ENCODE measurements around the gene CORIN.

Gene CORIN

GRCh38 chr4:47809654-47810203 is 28.1 kb downstream of the CORIN start:
- Histone ChIP-seq H4K20me1 (ENCODE audit: insufficient read depth, low read length) (no peaks in the 10 kb centered on the region), H3K27ac (ENCODE audit: low read length) (no peak overlapping the region), H3K79me2 (ENCODE audit: insufficient read depth, low read length) (no peaks in the 10 kb centered on the region), H3K4me2 (ENCODE audit: insufficient read depth, low read length) (no peak overlapping the region), H3K4me3 (ENCODE audit: low read depth in 1 of 2, low read length in 2 of 2) (no peak overlapping the region), H3K4me1 (ENCODE audit: insufficient read depth, low read length) (no peaks in the 10 kb centered on the region), H3K9ac (ENCODE audit: low read depth, low read length) (no peak overlapping the region), H3K36me3 (ENCODE audit: insufficient read depth, low read length) (no peaks in the 10 kb centered on the region), H3K27me3 (ENCODE audit: insufficient read depth, low read length, poor library complexity) (no peaks in the 10 kb centered on the region), H3K9me3 (ENCODE audit: insufficient read depth, low read length, severe bottlenecking) (no peaks in the 10 kb centered on the region), H2AFZ (ENCODE audit: low read depth, low read length) (no peak overlapping the region)
- TF ChIP-seq EZH2 (IDR thresholded peaks at IDR 0.05; ENCODE audit: borderline replicate concordance, low read depth, low read length, severe bottlenecking) = no peak
- TF ChIP-seq, protein P1, sequence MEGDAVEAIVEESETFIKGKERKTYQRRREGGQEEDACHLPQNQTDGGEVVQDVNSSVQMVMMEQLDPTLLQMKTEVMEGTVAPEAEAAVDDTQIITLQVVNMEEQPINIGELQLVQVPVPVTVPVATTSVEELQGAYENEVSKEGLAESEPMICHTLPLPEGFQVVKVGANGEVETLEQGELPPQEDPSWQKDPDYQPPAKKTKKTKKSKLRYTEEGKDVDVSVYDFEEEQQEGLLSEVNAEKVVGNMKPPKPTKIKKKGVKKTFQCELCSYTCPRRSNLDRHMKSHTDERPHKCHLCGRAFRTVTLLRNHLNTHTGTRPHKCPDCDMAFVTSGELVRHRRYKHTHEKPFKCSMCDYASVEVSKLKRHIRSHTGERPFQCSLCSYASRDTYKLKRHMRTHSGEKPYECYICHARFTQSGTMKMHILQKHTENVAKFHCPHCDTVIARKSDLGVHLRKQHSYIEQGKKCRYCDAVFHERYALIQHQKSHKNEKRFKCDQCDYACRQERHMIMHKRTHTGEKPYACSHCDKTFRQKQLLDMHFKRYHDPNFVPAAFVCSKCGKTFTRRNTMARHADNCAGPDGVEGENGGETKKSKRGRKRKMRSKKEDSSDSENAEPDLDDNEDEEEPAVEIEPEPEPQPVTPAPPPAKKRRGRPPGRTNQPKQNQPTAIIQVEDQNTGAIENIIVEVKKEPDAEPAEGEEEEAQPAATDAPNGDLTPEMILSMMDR (IDR thresholded peaks at IDR 0.05; ENCODE audit: borderline replicate concordance, extremely low read depth, low read length, poor library complexity, severe bottlenecking) = no peak
- DNase-seq (no peak), ATAC-seq (ENCODE audit: insufficient read depth, low read depth) (no peak)

DNA sequence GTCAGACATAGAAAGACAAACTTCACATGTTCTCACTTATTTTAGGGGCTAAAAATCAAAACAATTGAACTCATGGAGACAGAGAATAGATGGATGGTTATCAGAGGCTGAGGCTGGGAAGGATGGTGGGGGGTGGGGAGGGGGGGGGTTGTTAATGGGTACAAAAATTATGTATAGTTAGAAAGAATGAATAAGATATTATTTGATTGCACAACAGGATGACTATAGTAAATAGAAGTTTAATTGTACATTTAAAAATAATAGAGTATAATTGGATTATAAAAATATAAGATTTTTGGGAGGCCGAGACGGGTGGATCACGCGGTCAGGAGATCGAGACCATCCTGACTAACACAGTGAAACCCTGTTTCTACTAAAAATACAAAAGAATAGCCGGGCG is 33.3 kb downstream of the CORIN start:
- H3K9ac ChIP-seq (ENCODE audit: low read depth, low read length) = no peak overlapping the region
- H3K79me2 ChIP-seq (ENCODE audit: insufficient read depth, low read length) = no peaks in the 10 kb centered on the region
- ATAC-seq (ENCODE audit: insufficient read depth, low read depth) = no peak
- H3K27me3 ChIP-seq (ENCODE audit: insufficient read depth, low read length, poor library complexity) = no peaks in the 10 kb centered on the region
- no peak overlapping the region for H3K4me2 ChIP-seq (ENCODE audit: insufficient read depth, low read length)
- no peak overlapping the region for H2AFZ ChIP-seq (ENCODE audit: low read depth, low read length)
- no peak overlapping the region for H3K27ac ChIP-seq (ENCODE audit: low read length)
- DNase-seq = no peak
- TF ChIP-seq, protein P1 (IDR thresholded peaks at IDR 0.05; ENCODE audit: borderline replicate concordance, extremely low read depth, low read length, poor library complexity, severe bottlenecking) = no peak
- no peaks in the 10 kb centered on the region for H3K4me1 ChIP-seq (ENCODE audit: insufficient read depth, low read length)
- H3K4me3 ChIP-seq (ENCODE audit: low read depth in 1 of 2, low read length in 2 of 2) = no peak overlapping the region
- no peaks in the 10 kb centered on the region for H4K20me1 ChIP-seq (ENCODE audit: insufficient read depth, low read length)
- H3K36me3 ChIP-seq (ENCODE audit: insufficient read depth, low read length) = no peaks in the 10 kb centered on the region
- H3K9me3 ChIP-seq (ENCODE audit: insufficient read depth, low read length, severe bottlenecking) = no peaks in the 10 kb centered on the region

- no peak overlapping the region; the same call in 1 of the 2 replicates for H2AFZ ChIP-seq (ENCODE audit: low read depth, low read length)
- H3K79me2 ChIP-seq (ENCODE audit: insufficient read depth, low read length) = no peaks in the 10 kb centered on the region
- no peak for DNase-seq
- no peak for ATAC-seq (ENCODE audit: insufficient read depth, low read depth)
- no peaks in the 10 kb centered on the region for H3K4me1 ChIP-seq (ENCODE audit: insufficient read depth, low read length)
- no peaks in the 10 kb centered on the region for H3K27me3 ChIP-seq (ENCODE audit: insufficient read depth, low read length, poor library complexity)
- no peak overlapping the region for H3K27ac ChIP-seq (ENCODE audit: low read length)
- no peak overlapping the region for H3K9ac ChIP-seq (ENCODE audit: low read depth, low read length)
- H3K9me3 ChIP-seq (ENCODE audit: insufficient read depth, low read length, severe bottlenecking) = no peaks in the 10 kb centered on the region
- H3K4me3 ChIP-seq (ENCODE audit: low read depth in 1 of 2, low read length in 2 of 2) = no peak overlapping the region
- no peaks in the 10 kb centered on the region for H3K36me3 ChIP-seq (ENCODE audit: insufficient read depth, low read length)
- no peak for TF ChIP-seq EZH2 (IDR thresholded peaks at IDR 0.05; ENCODE audit: borderline replicate concordance, low read depth, low read length, severe bottlenecking)
- TF ChIP-seq, protein P1 (IDR thresholded peaks at IDR 0.05; ENCODE audit: borderline replicate concordance, extremely low read depth, low read length, poor library complexity, severe bottlenecking) = no peak
- no peak overlapping the region for H3K4me2 ChIP-seq (ENCODE audit: insufficient read depth, low read length)
- H4K20me1 ChIP-seq (ENCODE audit: insufficient read depth, low read length) = no peaks in the 10 kb centered on the region
These were observed 36.3 kb downstream of the CORIN start for GRCh38 chr4:47801481-47802002.

Data from DND-41 (cell line).